ENCODE results near the gene EFCAB7. TPM values are rescaled to one million over a fixed set of nuclear protein-coding genes. Genes with fewer than 3 reads are reported as not detected.
A peak's percentile ranks its signal among the peaks of the same experiment; 100 is the strongest.

The EFCAB7 gene
- total RNA-seq, 1 experiment from 2014 or later: 2.8 TPM

DNA sequence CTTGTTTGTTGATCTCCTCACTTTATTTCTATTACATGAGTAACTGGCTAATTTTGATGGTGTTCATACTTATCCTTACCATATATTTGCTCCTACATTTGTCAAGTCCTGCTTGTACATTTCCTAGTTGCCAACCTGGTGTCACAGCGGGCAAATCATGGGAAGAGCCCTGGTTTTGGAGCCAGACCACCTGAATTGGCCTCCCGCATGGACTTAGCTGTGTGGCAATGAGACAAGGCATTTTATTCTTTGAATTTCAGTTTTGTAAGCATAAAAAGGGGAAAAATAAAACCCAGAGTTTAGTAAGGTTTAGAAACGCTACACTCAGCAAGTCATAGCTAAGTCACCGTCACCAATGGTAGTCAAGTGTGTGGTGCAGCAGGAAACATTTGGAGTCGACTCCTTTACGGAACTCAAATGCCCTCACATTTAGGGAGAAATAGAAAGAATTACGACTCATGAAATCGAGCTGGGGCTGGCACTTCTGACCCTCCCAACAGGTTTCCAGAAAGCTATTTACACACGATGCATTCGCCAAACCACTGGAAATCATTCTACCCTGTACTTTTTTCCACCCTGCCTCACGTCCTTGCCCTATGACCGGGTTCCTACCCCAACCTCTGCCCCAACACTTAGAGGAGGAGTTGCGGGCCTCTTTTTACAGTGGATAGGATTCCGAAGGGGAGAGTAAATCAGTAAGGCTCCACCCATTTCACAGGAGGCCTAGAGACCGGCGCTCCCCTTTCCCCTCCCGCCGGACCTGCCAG is 69.4 kb downstream of the EFCAB7 start (continued):
- TF ChIP-seq SMAD4 (CRISPR knock-in tag; IDR thresholded peaks at IDR 0.05): no peak
- no peak for TF ChIP-seq FOXK1 (CRISPR knock-in tag; IDR thresholded peaks at IDR 0.05)
- TF ChIP-seq ZBTB21 (CRISPR knock-in tag; IDR thresholded peaks at IDR 0.05; ENCODE audit: borderline replicate concordance): no peak
- TF ChIP-seq, protein P1, sequence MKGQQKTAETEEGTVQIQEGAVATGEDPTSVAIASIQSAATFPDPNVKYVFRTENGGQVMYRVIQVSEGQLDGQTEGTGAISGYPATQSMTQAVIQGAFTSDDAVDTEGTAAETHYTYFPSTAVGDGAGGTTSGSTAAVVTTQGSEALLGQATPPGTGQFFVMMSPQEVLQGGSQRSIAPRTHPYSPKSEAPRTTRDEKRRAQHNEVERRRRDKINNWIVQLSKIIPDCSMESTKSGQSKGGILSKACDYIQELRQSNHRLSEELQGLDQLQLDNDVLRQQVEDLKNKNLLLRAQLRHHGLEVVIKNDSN (CRISPR knock-in tag; IDR thresholded peaks at IDR 0.05): no peak

DNA sequence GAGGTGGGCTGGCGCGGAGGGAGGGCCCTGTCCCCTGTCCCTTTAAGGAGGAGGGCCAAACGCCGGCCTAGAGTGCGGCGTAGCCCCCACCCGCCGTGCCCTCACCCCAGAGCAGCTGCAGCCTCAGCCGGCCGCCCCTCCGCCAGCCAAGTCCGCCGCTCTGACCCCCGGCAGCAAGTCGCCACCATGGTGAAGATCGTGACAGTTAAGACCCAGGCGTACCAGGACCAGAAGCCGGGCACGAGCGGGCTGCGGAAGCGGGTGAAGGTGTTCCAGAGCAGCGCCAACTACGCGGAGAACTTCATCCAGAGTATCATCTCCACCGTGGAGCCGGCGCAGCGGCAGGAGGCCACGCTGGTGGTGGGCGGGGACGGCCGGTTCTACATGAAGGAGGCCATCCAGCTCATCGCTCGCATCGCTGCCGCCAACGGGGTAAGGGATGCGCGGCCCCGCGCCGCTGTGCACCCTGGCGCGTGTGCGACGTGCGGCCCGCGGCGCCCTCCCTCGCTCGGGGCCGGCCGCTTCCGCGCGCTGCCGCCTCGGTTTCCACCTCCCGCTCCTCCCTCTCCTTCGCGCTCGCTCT is 70.1 kb downstream of the EFCAB7 start, which contains the start of gene PGM1:
PGM1 (plus strand) TSS at position 109 of the 583 bp plus-strand sequence; CDS start at position 187, 78 bp downstream.
- DNase-seq (ENCODE audit: low spot score) (peak; percentile 79), ATAC-seq (peak; percentile 65)
- Mint-ChIP-seq H3K4me3 (peak within 1 kb of the TSS; percentile 90), H3K9me3 (no peaks in the 10 kb centered on the region), H3K27ac (peak within 1 kb of the TSS; percentile 92), H3K4me1 (peaks cover 24% of the 10 kb centered on the region), H3K36me3 (peaks cover 6% of the 10 kb centered on the region; the same call in 1 of the 2 replicates), H3K27me3 (ENCODE audit: low read depth) (no peaks in the 10 kb centered on the region)
- CTCF ChIA-PET: interaction anchor here (3.0 kb wide), 1 partner anchor 18 kb away, joined by 21 read pairs; no protein-coding TSS in a partner anchor
- POLR2A ChIA-PET: no interaction called here
- TF ChIP-seq MYBL2 (CRISPR knock-in tag; IDR thresholded peaks at IDR 0.05) (peak; percentile 74), ETV6 (CRISPR knock-in tag; IDR thresholded peaks at IDR 0.05) (peak; percentile 48; the same call in 1 of the 2 replicates), GABPB1 (CRISPR knock-in tag; IDR thresholded peaks at IDR 0.05) (peak; percentile 9; the same call in 1 of the 2 replicates), ZNF263 (CRISPR knock-in tag; IDR thresholded peaks at IDR 0.05; ENCODE audit: low read depth) (no peak), NFATC4 (CRISPR knock-in tag; IDR thresholded peaks at IDR 0.05) (no peak), ZNF138 (CRISPR knock-in tag; conservative IDR thresholded peaks at IDR 0.05) (peak; percentile 59; the same call in 1 of the 2 replicates), FOXP1 (CRISPR knock-in tag; IDR thresholded peaks at IDR 0.05; ENCODE audit: borderline replicate concordance) (0 out of 2 replicates have a peak, but pooled peaks have one; percentile 8), ZNF121 (CRISPR knock-in tag; IDR thresholded peaks at IDR 0.05) (no peak), ZNF219 (CRISPR knock-in tag; IDR thresholded peaks at IDR 0.05; ENCODE audit: borderline replicate concordance) (no peak), RELA (CRISPR knock-in tag; IDR thresholded peaks at IDR 0.05; ENCODE audit: borderline replicate concordance) (no peak), ZNF317 (CRISPR knock-in tag; IDR thresholded peaks at IDR 0.05; ENCODE audit: borderline replicate concordance, low read depth) (no peak)
- TF ChIP-seq, protein P2, sequence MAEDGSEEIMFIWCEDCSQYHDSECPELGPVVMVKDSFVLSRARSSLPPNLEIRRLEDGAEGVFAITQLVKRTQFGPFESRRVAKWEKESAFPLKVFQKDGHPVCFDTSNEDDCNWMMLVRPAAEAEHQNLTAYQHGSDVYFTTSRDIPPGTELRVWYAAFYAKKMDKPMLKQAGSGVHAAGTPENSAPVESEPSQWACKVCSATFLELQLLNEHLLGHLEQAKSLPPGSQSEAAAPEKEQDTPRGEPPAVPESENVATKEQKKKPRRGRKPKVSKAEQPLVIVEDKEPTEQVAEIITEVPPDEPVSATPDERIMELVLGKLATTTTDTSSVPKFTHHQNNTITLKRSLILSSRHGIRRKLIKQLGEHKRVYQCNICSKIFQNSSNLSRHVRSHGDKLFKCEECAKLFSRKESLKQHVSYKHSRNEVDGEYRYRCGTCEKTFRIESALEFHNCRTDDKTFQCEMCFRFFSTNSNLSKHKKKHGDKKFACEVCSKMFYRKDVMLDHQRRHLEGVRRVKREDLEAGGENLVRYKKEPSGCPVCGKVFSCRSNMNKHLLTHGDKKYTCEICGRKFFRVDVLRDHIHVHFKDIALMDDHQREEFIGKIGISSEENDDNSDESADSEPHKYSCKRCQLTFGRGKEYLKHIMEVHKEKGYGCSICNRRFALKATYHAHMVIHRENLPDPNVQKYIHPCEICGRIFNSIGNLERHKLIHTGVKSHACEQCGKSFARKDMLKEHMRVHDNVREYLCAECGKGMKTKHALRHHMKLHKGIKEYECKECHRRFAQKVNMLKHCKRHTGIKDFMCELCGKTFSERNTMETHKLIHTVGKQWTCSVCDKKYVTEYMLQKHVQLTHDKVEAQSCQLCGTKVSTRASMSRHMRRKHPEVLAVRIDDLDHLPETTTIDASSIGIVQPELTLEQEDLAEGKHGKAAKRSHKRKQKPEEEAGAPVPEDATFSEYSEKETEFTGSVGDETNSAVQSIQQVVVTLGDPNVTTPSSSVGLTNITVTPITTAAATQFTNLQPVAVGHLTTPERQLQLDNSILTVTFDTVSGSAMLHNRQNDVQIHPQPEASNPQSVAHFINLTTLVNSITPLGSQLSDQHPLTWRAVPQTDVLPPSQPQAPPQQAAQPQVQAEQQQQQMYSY (CRISPR knock-in tag; IDR thresholded peaks at IDR 0.05): no peak
- TF ChIP-seq, protein P3, sequence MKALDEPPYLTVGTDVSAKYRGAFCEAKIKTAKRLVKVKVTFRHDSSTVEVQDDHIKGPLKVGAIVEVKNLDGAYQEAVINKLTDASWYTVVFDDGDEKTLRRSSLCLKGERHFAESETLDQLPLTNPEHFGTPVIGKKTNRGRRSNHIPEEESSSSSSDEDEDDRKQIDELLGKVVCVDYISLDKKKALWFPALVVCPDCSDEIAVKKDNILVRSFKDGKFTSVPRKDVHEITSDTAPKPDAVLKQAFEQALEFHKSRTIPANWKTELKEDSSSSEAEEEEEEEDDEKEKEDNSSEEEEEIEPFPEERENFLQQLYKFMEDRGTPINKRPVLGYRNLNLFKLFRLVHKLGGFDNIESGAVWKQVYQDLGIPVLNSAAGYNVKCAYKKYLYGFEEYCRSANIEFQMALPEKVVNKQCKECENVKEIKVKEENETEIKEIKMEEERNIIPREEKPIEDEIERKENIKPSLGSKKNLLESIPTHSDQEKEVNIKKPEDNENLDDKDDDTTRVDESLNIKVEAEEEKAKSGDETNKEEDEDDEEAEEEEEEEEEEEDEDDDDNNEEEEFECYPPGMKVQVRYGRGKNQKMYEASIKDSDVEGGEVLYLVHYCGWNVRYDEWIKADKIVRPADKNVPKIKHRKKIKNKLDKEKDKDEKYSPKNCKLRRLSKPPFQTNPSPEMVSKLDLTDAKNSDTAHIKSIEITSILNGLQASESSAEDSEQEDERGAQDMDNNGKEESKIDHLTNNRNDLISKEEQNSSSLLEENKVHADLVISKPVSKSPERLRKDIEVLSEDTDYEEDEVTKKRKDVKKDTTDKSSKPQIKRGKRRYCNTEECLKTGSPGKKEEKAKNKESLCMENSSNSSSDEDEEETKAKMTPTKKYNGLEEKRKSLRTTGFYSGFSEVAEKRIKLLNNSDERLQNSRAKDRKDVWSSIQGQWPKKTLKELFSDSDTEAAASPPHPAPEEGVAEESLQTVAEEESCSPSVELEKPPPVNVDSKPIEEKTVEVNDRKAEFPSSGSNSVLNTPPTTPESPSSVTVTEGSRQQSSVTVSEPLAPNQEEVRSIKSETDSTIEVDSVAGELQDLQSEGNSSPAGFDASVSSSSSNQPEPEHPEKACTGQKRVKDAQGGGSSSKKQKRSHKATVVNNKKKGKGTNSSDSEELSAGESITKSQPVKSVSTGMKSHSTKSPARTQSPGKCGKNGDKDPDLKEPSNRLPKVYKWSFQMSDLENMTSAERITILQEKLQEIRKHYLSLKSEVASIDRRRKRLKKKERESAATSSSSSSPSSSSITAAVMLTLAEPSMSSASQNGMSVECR (CRISPR knock-in tag; IDR thresholded peaks at IDR 0.05; ENCODE audit: borderline replicate concordance): no peak; the same call in 1 of the 2 replicates
- TF ChIP-seq, protein P4, sequence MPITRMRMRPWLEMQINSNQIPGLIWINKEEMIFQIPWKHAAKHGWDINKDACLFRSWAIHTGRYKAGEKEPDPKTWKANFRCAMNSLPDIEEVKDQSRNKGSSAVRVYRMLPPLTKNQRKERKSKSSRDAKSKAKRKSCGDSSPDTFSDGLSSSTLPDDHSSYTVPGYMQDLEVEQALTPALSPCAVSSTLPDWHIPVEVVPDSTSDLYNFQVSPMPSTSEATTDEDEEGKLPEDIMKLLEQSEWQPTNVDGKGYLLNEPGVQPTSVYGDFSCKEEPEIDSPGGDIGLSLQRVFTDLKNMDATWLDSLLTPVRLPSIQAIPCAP (CRISPR knock-in tag; IDR thresholded peaks at IDR 0.05): no peak
- TF ChIP-seq, protein P5, sequence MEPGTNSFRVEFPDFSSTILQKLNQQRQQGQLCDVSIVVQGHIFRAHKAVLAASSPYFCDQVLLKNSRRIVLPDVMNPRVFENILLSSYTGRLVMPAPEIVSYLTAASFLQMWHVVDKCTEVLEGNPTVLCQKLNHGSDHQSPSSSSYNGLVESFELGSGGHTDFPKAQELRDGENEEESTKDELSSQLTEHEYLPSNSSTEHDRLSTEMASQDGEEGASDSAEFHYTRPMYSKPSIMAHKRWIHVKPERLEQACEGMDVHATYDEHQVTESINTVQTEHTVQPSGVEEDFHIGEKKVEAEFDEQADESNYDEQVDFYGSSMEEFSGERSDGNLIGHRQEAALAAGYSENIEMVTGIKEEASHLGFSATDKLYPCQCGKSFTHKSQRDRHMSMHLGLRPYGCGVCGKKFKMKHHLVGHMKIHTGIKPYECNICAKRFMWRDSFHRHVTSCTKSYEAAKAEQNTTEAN (CRISPR knock-in tag; IDR thresholded peaks at IDR 0.05): peak; percentile 66; the same call in 1 of the 2 replicates
- TF ChIP-seq, protein P6, sequence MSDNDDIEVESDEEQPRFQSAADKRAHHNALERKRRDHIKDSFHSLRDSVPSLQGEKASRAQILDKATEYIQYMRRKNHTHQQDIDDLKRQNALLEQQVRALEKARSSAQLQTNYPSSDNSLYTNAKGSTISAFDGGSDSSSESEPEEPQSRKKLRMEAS (CRISPR knock-in tag; IDR thresholded peaks at IDR 0.05): no peak
- TF ChIP-seq, protein P7, sequence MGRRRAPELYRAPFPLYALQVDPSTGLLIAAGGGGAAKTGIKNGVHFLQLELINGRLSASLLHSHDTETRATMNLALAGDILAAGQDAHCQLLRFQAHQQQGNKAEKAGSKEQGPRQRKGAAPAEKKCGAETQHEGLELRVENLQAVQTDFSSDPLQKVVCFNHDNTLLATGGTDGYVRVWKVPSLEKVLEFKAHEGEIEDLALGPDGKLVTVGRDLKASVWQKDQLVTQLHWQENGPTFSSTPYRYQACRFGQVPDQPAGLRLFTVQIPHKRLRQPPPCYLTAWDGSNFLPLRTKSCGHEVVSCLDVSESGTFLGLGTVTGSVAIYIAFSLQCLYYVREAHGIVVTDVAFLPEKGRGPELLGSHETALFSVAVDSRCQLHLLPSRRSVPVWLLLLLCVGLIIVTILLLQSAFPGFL (CRISPR knock-in tag; IDR thresholded peaks at IDR 0.05; ENCODE audit: borderline replicate concordance): no peak
